ENCODE measurements around the gene CACNA1G. TPM values are rescaled to one million over a fixed set of nuclear protein-coding genes. Genes with fewer than 3 reads are reported as not detected.

Gene CACNA1G
- total RNA-seq, 3 donors from 2014 or later (not counting 1 experiment from before 2014, with no cell fraction given), result not detected

- Histone ChIP-seq H3K9me3 (ENCODE audit: control insufficient read depth, insufficient read depth, low read length) (no peaks in the 10 kb centered on the region), H3K36me3 (ENCODE audit: control insufficient read depth, insufficient read depth, low read length) (no peaks in the 10 kb centered on the region), H3K27ac (ENCODE audit: low read length) (no peak overlapping the region), H3K27me3 (ENCODE audit: control insufficient read depth, insufficient read depth, low read length) (peaks cover 12% of the 10 kb centered on the region), H3K4me1 (ENCODE audit: control insufficient read depth, insufficient read depth, low read length) (peaks cover 8% of the 10 kb centered on the region), H3K4me3 (ENCODE audit: low read length) (no peak overlapping the region)
- no peaks in the 10 kb centered on the region for H3K9me3 Mint-ChIP-seq
- intact Hi-C loops (cut with micrococcal nuclease), result no loop called here
- H3K36me3 Mint-ChIP-seq, result no peaks in the 10 kb centered on the region
- DNase-seq (no peak), ATAC-seq (no peak)
- H3K27ac Mint-ChIP-seq, result no peak overlapping the region
- H3K4me3 Mint-ChIP-seq, result no peak overlapping the region
- peaks cover 0 to under 1% of the 10 kb centered on the region in 2 donors for H3K4me1 Mint-ChIP-seq
- no peak for TF ChIP-seq CTCF (IDR thresholded peaks at IDR 0.05)
- WGBS (ENCODE audit: insufficient coverage), result 88% methylated on average over 2 of the region's 3 CpGs
- H3K27me3 Mint-ChIP-seq (ENCODE audit: low read depth in 2 of 2), result peaks cover 40 to 50% of the 10 kb centered on the region in 2 donors
Measured at GRCh38 chr17:50635732-50635981, 75.1 kb downstream of the CACNA1G start.

DNA sequence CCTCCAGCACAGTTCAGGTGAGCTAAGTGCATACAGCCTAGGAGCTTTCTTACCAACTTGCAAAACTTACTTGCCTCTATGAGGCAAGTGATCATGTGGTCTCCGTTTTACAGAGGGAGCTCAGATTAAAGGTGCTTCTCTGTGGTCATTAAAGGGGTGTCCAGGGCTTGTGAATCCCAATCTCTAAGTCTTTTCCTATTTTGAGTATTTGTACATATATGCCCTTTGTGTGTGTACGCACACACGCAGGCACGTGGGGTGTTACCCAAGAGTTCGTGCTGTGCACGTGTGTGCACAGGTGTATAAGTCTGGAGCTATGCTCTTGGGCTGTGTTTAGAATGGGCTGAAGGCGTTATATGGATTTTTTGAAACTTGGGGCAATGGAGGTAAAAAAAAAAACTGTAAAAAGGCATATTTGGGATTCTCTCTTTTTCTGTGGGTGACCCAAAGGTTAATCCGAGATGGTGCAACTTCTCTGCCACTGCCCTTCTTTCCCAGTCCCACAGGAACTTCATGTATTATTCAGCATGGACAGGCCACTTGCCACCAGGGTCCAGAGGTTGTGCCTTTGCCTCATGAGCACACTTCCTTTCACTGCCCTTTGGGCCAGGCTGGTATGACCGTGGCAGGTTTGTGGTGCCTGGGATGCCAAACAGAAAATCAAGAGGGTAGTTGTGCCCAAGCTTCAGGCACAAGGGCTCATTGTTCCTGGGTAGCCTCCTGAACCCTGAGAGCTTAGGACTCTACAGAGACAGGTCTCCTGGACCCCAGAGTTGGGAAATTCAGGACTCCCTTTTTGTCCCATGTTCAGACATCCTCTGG lies 75.7 kb downstream of the CACNA1G start:
- H3K4me3 ChIP-seq (ENCODE audit: low read length), result no peak overlapping the region

DNA sequence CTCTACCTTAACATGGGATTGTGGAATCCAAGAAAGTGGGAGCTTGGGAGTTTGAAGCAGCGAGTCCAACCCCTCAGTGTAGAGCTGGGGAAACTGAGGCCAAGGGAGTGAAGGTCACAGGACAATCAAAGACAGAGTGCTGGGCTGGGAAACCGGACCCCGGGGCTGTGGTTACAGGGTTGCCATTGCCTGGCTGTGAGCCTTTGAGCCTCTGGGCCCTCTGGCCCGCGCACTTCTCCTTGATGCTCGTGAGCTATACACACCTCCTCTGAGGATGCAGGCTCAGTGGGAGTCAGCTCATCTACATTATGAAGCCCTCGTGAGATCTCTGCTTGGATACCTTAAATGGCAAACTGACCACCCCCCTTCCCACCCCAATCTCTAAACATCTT lies 76.3 kb downstream of the CACNA1G start:
- WGBS (ENCODE audit: insufficient coverage), result 86% methylated on average over 7 of the region's 7 CpGs
- peaks cover 35 to 44% of the 10 kb centered on the region in 2 donors for H3K27me3 Mint-ChIP-seq (ENCODE audit: low read depth in 2 of 2)
- ATAC-seq (no peak), DNase-seq (no peak)
- H3K27me3 ChIP-seq (ENCODE audit: control insufficient read depth, insufficient read depth, low read length), result peaks cover 12% of the 10 kb centered on the region
- H3K4me3 ChIP-seq (ENCODE audit: low read length), result no peak overlapping the region
- no peak overlapping the region for H3K27ac Mint-ChIP-seq
- TF ChIP-seq CTCF (IDR thresholded peaks at IDR 0.05), result no peak
- H3K9me3 Mint-ChIP-seq, result no peaks in the 10 kb centered on the region
- no peaks in the 10 kb centered on the region for H3K9me3 ChIP-seq (ENCODE audit: control insufficient read depth, insufficient read depth, low read length)
- H3K36me3 ChIP-seq (ENCODE audit: control insufficient read depth, insufficient read depth, low read length), result no peaks in the 10 kb centered on the region
- peaks cover 8% of the 10 kb centered on the region for H3K4me1 ChIP-seq (ENCODE audit: control insufficient read depth, insufficient read depth, low read length)
- intact Hi-C loops (cut with micrococcal nuclease), result no loop called here
- no peak overlapping the region for H3K4me3 Mint-ChIP-seq
- no peaks in the 10 kb centered on the region for H3K4me1 Mint-ChIP-seq
- H3K27ac ChIP-seq (ENCODE audit: low read length), result no peak overlapping the region
- no peaks in the 10 kb centered on the region for H3K36me3 Mint-ChIP-seq

More for the DNA sequence above, 75.7 kb downstream of the CACNA1G start:
- peaks cover 8% of the 10 kb centered on the region for H3K4me1 ChIP-seq (ENCODE audit: control insufficient read depth, insufficient read depth, low read length)
- no peak overlapping the region for H3K27ac ChIP-seq (ENCODE audit: low read length)
- intact Hi-C loops (cut with micrococcal nuclease), result no loop called here
- WGBS (ENCODE audit: insufficient coverage), result 90% methylated on average over 8 of the region's 9 CpGs
- peaks cover 12% of the 10 kb centered on the region for H3K27me3 ChIP-seq (ENCODE audit: control insufficient read depth, insufficient read depth, low read length)
- no peaks in the 10 kb centered on the region for H3K36me3 ChIP-seq (ENCODE audit: control insufficient read depth, insufficient read depth, low read length)
- TF ChIP-seq CTCF (IDR thresholded peaks at IDR 0.05), result no peak
- no peaks in the 10 kb centered on the region for H3K9me3 ChIP-seq (ENCODE audit: control insufficient read depth, insufficient read depth, low read length)
- H3K4me3 Mint-ChIP-seq, result no peak overlapping the region
- no peaks in the 10 kb centered on the region for H3K9me3 Mint-ChIP-seq
- H3K27ac Mint-ChIP-seq, result no peak overlapping the region
- DNase-seq (no peak), ATAC-seq (no peak)
- H3K4me1 Mint-ChIP-seq, result no peaks in the 10 kb centered on the region
- no peaks in the 10 kb centered on the region for H3K36me3 Mint-ChIP-seq
- H3K27me3 Mint-ChIP-seq (ENCODE audit: low read depth in 2 of 2), result peaks cover 40 to 49% of the 10 kb centered on the region in 2 donors
